HG02970 (cell line): ENCODE data around the gene NAA80.

Source experiments
- ATAC-seq: cut with Tn5 transposase; IDR thresholded peaks from one replicate; pipeline ENCODE4 v1.9.1; 2021; ENCODE audit warnings: mild to moderate bottlenecking, moderate library complexity, moderate number of reproducible peaks; ENCODE audit not compliant: unreplicated experiment, low FRiP score

The NAA80 gene, protein sequence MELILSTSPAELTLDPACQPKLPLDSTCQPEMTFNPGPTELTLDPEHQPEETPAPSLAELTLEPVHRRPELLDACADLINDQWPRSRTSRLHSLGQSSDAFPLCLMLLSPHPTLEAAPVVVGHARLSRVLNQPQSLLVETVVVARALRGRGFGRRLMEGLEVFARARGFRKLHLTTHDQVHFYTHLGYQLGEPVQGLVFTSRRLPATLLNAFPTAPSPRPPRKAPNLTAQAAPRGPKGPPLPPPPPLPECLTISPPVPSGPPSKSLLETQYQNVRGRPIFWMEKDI

DNA sequence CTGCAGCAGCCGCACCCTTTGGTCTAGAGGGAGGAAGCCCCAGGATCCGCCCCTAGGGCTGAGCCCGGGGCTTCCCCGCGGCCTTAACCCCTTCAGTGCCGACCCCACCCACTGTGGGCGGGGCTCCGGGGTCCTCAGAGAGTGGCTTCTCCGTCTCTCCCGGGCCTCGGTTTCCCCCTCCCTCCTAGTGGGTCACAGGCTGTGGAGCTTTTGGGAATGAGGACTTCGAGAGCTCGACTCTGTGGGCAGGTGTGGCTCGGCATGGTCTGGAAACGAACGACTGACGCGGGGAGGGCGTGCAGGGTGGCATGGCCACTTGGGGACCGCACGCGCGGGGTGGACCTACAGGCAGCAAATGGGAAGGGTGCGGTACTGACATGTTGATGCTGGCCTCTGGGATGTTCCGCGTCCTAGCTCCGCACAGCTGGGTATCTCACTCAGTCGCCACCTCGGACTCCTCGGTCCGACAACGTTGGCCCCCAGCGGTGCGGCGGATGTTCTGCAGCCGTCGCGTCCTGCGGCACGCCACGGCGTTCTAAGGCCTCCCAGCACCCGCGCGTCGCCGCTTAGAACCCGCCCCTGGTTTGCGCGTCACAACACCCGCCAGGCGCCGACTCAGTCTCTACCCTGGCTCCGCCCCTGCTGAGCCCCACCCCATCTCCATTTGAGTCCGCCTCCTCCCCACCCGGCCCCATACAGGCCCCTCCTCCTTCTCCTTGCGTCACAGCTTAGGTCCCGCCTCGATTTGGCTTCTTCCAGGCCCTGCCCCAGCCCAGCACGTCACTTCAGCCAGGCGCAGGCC is at the start of gene NAA80, which contains the start of gene HYAL3:
Gene NAA80, minus strand, starts transcription at position 570 of the 802 bp plus-strand sequence. CDS start 1,942 bp downstream, outside the sequence.
Gene HYAL3, minus strand, starts transcription at position 570 of the 802 bp plus-strand sequence. CDS start 3,803 bp downstream, outside the sequence.
- ATAC-seq, result peak; percentile 92

DNA sequence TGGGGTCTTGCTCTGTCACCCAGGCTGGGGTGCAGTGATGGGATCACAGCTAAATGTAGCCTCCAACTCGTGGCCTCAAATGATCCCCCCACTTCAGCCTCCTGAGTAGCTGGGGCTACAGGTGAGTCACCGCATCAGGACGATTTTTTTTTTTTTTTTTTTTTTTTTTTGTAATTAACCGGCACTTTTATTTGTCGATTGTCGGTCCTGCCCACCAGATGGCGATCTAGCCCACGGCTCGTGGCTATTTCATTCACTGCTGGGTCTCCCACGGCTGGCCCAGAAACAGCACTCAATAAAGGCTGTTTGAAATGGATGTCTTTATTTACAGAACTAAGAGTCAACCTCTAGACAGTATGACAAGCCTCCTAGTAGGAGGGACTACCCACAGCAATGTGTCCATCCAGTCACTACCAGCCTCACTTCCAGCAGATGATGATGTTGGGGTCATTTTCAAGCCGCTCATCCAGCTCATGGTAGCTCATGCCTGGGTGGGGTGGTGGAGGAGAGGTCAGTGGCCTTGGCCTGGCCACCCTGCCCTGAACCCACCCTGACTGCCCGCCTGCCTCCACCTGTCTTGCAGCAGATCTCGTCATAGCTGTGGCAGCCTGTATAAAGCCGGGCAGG is 48.1 kb upstream of the NAA80 start:
- no peak for ATAC-seq

DNA sequence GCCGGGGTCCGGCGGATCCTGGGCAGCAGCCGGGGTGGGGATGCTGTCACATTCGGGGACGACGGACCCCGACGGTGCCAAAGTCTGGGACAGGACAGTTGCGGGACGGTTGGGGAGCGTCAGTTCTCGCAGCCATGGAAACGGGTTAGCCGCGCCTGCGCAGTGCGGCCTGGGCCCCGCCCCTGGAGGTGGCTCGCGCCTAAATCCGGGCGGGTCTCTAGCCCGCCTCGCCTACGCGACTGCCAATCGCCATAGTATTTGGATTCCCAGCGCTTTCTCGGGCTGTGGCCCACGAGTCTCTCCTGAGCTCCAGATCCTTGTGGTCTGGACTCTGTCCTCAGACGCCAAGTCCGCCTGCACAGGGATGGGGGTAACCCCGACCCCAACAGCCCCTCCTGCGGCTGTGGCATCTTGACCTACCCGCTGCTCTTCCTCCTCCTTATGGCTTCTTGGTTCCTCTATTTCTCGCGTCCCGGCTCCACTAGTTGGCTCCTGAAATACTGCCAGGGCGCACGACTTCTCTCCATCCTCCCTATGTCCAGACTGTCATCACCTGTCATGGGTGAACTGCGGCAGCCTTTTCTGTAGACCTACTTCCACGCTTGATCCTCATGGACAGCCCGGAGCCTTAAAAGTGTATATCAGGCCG is 46.5 kb upstream of the NAA80 start, which contains the start of gene ZMYND10:
Gene ZMYND10, minus strand, starts transcription at position 147 of the 649 bp plus-strand sequence. CDS start 153 bp downstream, outside the sequence.
- ATAC-seq, result no peak

DNA sequence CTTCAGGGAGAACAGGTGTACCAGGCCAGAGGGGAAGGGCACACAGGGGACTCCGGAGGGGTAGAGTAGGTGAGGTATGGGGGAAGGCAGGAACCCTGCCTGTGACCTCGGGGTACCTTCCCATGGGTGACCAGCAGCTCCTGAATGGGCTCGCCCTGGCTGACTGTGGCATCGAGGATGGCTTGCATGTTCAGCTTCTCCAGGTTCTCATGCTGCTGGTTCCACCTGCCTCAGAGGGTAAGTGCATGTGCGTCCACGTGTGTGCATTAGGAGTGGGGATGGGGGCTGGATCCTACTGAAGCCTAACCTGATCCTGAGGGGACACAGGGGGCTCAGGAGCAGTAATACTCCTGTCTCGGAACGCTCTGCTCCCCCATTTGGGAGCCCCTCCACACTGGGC is 45.8 kb upstream of the NAA80 start:
- ATAC-seq, result no peak

DNA sequence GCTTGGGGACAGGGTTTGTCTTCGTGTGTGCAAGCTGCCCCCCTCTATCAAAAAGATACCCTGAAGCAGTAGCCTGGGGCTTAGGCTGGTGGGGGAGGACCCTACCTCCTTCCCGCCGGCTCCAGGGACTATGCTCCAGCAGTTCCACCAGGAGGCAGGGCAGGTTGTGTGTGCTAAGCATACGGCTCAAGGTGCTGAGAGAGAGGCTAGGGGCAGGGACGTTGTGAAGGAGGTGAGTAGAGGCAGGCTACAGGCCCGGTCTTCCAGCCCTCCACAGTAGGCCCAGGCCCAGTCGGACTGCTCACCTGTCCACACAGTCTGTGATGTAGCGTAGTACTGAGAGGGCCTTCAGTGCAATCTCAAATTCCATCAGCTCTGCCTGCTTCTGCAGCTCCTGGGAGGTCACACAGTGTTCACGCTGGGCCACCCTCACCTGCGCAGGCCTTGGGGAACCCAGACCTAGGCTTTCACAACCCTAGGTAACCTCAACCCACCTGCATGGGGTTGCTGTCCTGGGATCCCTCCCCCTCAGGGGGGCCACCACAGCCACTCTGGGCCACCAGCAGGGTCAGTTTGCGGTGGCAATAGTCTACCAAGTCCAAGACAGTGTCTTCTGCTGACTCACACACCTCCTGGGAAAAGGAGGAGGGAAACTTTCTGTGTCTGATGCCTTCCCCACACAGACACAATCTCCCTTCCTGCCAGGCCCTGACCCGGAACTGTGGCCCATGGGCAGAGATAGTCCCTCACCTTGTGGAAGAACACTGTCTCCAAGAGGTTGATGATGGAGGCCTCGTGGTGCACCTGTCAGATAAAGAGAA is 43.8 kb upstream of the NAA80 start:
- ATAC-seq, result no peak

DNA sequence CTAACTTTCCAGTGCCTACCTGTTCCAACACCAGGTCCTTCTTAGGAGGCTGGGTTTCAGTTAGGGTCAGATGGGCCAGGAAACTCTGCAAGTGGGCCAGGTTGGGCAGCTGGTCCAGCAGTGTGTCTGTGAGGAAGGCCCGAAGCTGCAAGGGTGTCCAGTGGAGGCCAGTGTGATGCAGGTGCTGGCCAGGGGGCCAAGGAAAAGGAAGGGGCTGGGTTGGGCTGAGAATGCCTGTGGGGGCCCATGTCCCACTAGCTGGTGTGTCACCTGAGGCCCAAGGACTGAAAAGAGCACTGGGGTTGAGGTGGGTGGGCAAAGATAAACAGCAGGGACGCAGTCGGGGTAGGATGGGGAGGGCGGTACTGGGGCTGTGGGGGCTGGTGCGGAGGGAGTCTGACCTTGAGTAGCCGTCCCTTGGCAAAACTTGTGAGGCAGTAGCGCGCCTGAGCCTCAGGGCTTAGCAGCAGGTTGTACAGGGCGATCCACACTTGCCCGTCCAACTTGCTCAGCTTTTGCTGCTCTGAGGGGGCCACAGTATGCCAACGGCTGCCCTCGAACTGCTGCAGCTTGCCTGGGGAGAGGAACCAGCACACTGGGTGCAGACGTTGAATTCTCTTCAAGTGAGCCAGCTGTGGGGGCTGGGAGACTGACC is 42.9 kb upstream of the NAA80 start:
- no peak for ATAC-seq

DNA sequence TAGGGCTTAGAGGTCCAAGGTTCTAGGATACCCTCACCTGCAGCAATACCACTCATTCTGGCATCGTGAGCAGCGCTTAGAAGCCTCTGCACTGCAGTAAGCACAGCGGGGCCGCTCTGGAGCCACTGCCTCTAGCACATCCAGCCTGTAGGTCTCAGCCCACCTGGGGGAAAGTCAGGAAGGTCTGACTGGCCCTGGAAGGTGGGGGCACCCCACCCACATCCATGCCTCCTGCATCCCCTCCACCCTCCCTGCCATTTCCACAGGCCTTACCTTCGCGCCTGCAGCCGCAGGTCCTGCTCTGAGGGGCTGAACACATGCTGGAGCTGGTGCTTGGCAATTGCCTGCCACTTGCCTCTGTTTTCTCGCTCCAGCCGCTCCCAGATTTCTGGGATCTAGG is 42.3 kb upstream of the NAA80 start:
- no peak for ATAC-seq

DNA sequence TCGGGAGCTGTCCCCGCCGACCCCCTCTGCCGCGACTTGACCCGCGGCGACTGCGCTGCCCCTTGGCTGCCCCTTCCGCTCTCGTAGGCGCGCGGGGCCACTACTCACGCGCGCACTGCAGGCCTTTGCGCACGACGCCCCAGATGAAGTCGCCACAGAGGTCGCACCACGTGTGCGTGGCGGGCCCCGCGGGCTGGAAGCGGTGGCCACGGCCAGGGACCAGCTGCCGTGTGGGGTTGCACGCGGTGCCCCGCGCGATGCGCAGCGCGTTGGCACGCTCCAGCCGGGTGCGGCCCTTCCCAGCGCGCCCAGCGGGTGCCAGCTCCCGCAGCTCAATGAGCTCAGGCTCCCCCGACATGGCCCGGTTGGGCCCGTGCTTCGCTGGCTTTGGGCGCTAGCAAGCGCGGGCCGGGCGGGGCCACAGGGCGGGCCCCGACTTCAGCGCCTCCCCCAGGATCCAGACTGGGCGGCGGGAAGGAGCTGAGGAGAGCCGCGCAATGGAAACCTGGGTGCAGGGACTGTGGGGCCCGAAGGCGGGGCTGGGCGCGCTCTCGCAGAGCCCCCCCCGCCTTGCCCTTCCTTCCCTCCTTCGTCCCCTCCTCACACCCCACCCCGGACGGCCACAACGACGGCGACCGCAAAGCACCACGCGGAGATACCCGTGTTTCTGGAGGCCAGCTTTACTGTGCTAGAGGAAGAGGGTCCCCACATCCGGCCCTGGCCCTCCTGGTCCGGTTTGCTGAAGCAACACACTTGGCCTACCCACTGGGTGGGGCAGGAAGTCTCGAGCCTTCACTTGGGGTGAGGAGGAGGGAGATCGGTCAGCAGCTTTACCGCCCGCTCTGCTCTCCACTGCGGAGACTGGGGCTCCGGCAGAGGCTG is 41.5 kb upstream of the NAA80 start, which contains the start of gene RASSF1:
Gene RASSF1, minus strand, starts transcription at position 389 of the 882 bp plus-strand sequence. Its CDS starts 31 bp downstream, at position 358.
- no peak for ATAC-seq

DNA sequence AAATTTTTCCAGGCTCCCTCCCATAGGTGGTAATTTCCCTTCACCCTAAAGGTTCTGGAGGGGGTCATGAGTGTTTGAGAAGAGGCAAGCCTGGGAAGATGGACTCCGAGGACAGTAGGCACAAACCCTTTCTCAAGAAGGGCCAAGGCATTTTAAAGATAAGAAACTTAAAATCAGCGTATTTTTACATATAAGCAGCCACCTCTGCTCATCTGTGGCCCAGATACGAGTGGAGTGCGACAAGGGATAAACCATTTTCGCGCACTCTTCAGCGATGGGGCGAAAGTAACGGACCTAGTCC is 40.9 kb upstream of the NAA80 start:
- ATAC-seq, result no peak

DNA sequence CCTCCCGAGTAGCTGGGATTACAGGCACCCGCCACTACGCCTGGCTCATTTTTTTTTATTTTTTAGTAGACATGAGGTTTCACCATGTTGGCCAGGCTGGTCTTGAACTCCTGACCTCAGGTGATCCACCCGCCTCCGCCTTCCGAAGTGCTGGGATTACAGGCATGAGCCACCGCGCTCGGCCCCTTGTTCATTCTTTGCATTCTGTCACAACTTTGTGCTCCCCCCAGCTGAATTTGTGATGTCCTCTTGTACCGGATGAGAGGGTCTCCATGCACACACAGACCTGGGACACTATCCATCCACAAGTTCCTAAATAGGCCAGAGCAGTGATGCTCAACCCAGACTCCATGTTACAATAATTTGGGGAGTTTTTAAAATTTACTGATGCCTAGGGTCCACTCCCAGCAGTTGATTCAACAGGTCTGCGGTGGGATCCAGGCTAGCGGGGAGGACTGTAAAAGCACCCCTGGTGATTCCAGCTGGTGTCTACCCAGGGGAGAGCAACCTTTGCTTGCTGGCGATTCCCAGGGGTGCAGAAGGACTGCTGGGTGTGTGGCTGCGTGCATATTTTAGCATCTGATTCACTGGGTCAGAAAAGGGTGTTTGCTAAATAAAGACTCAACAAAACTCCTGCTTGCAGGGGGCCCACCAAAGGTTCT is 40.4 kb upstream of the NAA80 start:
- no peak for ATAC-seq

DNA sequence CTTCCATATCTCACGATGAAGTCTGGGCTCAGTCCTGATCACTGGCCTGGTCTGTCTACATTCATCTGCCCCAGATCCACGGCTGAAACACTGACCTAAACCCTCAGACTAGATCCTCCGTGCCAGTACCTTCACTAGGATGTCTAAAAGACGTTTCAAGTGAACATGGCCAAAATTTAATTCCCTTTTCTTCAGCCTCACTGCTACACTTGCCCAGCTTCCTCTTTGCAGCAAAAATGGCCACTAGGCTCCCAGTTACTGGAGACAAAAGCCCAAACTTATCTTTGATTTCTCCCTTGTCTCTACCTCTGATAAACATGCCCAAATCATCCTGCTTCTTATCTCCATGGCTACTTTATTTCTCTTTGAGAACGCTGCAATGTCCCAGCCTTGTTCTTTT is 39.8 kb upstream of the NAA80 start:
- ATAC-seq, result no peak

DNA sequence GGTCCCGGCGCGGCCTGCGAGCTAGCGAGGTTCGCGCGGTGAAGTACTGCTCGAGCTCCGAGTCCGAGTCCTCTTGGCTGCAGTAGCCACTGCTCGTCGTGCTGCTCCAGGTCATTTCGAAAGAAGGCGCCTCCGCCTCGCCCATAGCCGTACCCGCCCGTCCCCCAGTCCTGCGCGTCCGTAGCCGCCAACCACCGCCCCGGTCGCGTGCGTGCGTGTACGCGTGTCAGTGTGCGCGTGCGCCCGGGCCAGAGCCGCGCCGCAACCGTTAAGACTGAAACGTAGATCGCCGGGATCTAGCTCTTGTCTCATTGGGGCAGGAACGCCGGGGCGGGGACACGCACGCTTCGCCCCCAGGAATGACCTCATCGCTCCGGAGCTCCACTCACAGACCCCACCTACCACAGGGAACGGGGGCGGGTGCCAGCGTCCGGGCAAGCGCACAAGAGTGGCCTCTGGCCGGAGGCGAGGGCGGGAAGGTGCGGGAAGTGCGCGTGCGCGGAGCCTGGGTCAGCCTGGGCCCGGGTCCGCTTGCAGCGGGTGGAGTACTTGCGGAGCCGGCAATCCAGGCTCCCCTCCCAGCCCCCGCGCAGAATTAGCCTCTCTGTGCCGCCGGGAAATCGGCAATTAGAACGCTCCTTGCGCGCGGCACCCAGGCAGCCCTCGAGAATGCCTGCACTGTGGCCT is 38.1 kb upstream of the NAA80 start:
- peak; percentile 85 for ATAC-seq

DNA sequence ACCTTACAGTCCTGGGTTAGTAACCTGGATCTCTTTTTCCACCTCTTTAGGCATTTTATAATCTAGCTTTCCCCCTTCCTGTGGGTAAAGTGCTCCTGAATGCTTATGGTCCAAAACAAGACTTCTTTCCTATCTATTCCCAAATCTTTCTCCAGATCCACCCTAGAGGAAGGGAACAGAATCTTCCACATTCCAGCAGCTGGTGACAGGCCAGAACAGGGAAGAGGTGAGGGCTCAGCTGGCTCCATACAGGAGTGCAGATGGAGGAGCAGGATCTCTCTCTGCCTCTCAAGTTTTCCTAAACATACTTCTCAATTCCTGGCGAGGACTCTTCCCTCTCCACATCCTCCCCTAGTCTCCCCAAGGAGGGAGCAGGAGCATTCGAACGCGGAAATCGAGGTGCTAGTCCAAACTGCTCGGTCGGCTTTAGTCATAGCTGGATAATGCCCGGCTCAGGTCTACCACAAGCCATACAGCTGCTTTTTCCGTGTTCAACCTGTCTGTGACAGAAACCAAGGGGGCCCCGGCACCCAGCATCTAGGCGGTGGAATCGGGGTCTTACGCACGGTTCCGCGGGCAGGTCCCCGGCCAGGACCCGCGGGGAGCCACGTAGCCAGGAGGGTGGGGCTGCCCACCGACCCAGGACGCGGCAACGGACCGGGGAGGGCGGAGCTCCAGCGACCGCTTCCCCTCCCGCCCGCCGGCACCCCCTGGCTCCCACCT is 37.4 kb upstream of the NAA80 start:
- peak; percentile 33 for ATAC-seq

DNA sequence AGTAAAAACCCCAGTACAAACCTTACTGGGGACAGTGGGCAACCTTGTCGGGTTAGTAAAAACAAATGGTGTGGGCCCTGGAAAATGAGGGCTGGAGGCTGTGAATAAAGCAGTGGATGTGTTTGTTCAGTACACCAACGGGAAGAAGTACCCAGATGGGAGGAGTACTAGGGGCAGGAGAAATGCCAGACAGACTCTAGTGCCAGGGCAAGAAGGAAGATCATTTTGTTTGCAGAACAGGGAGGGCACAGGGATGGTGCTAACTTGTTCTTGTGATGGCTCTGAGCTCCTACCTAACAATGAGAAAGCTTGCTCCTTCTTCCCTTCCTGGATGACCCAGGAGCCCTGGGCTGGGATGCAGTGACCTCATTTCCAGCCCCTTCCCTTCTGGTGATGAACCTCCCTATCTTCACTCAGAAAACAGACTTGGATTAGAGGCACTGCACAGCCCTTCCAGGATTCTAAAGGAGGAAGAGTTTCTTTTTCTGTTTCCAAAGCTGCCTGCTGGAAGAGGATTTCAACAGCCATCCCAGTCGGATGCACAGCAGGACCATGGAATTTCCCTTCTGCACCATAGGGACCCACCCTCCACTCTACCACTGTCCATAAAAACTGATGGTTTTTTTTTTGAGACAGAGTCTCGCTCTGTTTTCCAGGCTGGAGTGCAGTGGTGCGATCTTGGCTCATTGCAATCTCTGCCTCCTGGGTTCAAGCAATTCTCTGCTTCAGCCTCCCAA is 35.3 kb upstream of the NAA80 start:
- ATAC-seq, result no peak

DNA sequence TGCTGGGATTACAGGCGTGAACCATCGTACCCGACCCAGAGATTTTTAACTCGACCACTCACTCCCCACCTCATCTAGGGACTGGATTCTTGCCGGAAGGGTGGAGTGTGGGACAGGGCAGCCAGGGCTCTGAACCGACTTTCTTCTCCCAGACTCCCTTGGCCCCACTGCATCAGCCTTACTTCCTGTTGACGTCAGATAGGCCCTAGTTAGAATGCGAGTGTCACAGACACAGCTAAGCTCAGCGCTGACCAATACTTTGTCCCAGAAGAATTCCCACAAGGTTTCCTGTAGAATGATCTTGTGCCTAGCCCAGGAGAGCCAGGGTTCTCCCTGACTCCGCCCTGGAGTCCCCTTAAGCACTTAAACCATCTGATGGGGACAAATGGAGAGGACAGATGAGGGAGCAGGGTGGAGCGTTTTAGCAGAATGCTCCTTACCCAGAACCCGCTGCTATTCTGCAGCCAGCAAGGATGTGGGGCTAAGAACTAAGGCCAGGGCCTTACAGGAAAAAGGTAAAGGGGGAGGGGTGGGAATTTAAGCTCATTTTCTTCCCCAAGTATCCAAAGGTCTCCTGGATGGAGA is 34.6 kb upstream of the NAA80 start:
- no peak for ATAC-seq
